GM21737 (cell line): ENCODE results near the gene GNAT1.

Source experiments
- ATAC-seq: cut with Tn5 transposase; IDR thresholded peaks from one replicate; pipeline ENCODE4 v1.9.1; 2021; ENCODE audit warnings: mild to moderate bottlenecking, moderate library complexity; ENCODE audit not compliant: unreplicated experiment

GNAT1 gene

GRCh38 chr3:50162034-50162883, 29.2 kb upstream of the GNAT1 start:
- ATAC-seq, result no peak

- no peak for ATAC-seq
These were observed 27.6 kb upstream of the GNAT1 start for GRCh38 chr3:50163572-50164455.

GRCh38 chr3:50164481-50164880, 26.9 kb upstream of the GNAT1 start:
- ATAC-seq, result no peak

GRCh38 chr3:50164984-50165909, 26.2 kb upstream of the GNAT1 start:
- ATAC-seq, result no peak

GRCh38 chr3:50165910-50166538, 25.4 kb upstream of the GNAT1 start:
- ATAC-seq, result no peak

- ATAC-seq, result no peak
These were observed 24.8 kb upstream of the GNAT1 start for GRCh38 chr3:50166620-50167019.

- ATAC-seq, result no peak
These were observed 24.2 kb upstream of the GNAT1 start for GRCh38 chr3:50167069-50167840.

- ATAC-seq, result no peak
These were observed 23.6 kb upstream of the GNAT1 start for GRCh38 chr3:50167841-50168209.

- ATAC-seq, result no peak
These were observed 23.0 kb upstream of the GNAT1 start for GRCh38 chr3:50168388-50168787.

GRCh38 chr3:50168791-50169190, 22.6 kb upstream of the GNAT1 start:
- ATAC-seq, result no peak

GRCh38 chr3:50169232-50169832, 22.1 kb upstream of the GNAT1 start:
- no peak for ATAC-seq

GRCh38 chr3:50169858-50170257, 21.6 kb upstream of the GNAT1 start:
- ATAC-seq, result no peak

- ATAC-seq, result no peak
These were observed 20.7 kb upstream of the GNAT1 start for GRCh38 chr3:50170689-50171088.

- ATAC-seq, result no peak
These were observed 19.7 kb upstream of the GNAT1 start for GRCh38 chr3:50171540-50172301.

GRCh38 chr3:50172626-50173220, 18.7 kb upstream of the GNAT1 start:
- no peak for ATAC-seq

GRCh38 chr3:50173685-50174516, 17.5 kb upstream of the GNAT1 start:
- no peak for ATAC-seq

GRCh38 chr3:50174517-50174895, 16.9 kb upstream of the GNAT1 start:
- no peak for ATAC-seq
